T-cell (primary cell): ENCODE measurements around the gene FLT1. TPM values are rescaled to one million over a fixed set of nuclear protein-coding genes. Genes with fewer than 3 reads are reported as not detected.

Experiments used
- ATAC-seq, 4 experiments: fragments of 200-7000 bp in 3 of 4; fragments of 150-1000 bp in 1 of 4; cut with Tn5 transposase; replicated peaks in 1 of 4; 1 replicate in 3 of 4; 2 replicates in 1 of 4; pipeline ENCODE4 v1.10.0; 2021; ENCODE audit warnings: moderate library complexity in 3 of 4, mild to moderate bottlenecking in 2 of 4, moderate number of reproducible peaks in 1 of 4
- CTCF ChIA-PET, 2 donors: fragments of 300-600 bp; sonication (Branson Sonifier 250); formaldehyde crosslinking; loops; one replicate each; lab custom pipeline; 2022; ENCODE audit warnings: antibody characterized with exemption in 2 of 2; lab: Charles Lee
- POLR2A ChIA-PET, 2 donors: fragments of 300-600 bp; sonication (Branson Sonifier 250); formaldehyde crosslinking; loops; one replicate each; lab custom pipeline; 2022; ENCODE audit warnings: antibody characterized with exemption in 2 of 2; lab: Charles Lee
- DNase-seq, 35 experiments: peaks; one replicate each; pipeline versions ENCODE4 v3.0.0 to v3.0.0-alpha.2; 2013 to 2023
- H3K27ac ChIP-seq: one replicate; pipeline ENCODE4 v1.5.1; 2013; ENCODE audit warnings: low read length
- H3K27me3 ChIP-seq, 2 experiments: replicated peaks in 1 of 2; 1 replicate in 1 of 2; 2 replicates in 1 of 2; pipeline versions ENCODE4 v1.6.1 to v1.7.0; 2013; ENCODE audit warnings: low read length in 1 of 2, mixed read lengths in 1 of 2; ENCODE audit not compliant: control insufficient read depth in 2 of 2, insufficient read depth in 2 of 2; ENCODE audit errors: extremely low read depth in 1 of 2
- H3K36me3 ChIP-seq, 2 donors: 1 replicate in 1 of 2; 2 replicates in 1 of 2; pipeline versions ENCODE4 v1.6.1 to v1.7.0; 2013; ENCODE audit warnings: low read length in 1 of 2; ENCODE audit not compliant: control insufficient read depth in 2 of 2, insufficient read depth in 1 of 2; ENCODE audit errors: extremely low read depth in 1 of 2
- H3K4me1 ChIP-seq, 2 experiments: 1 replicate in 1 of 2; 2 replicates in 1 of 2; pipeline versions ENCODE4 v1.6.1 to v1.7.0; 2013; ENCODE audit warnings: low read length in 2 of 2, mixed read lengths in 1 of 2; ENCODE audit not compliant: insufficient read depth in 2 of 2, control insufficient read depth in 1 of 2; ENCODE audit errors: extremely low read depth in 1 of 2
- H3K4me3 ChIP-seq, 2 donors: 1 replicate in 1 of 2; 2 replicates in 1 of 2; pipeline versions ENCODE4 v1.5.1 to v1.7.0; 2013; ENCODE audit warnings: mild to moderate bottlenecking in 2 of 2, low read length in 1 of 2, moderate library complexity in 1 of 2; ENCODE audit not compliant: control insufficient read depth in 1 of 2; ENCODE audit errors: extremely low read depth in 1 of 2
- H3K9me3 ChIP-seq: 2 replicates; pipeline ENCODE4 v1.7.0; 2013
- H3K27ac Mint-ChIP-seq, 2 donors: one replicate each; pipeline ENCODE4 v1.8.0; 2020 to 2021; ENCODE audit warnings: mild to moderate bottlenecking in 2 of 2, mixed read lengths in 2 of 2
- H3K27me3 Mint-ChIP-seq, 2 donors: one replicate each; pipeline ENCODE4 v1.8.0; 2021 to 2022; ENCODE audit warnings: mixed read lengths in 2 of 2
- H3K36me3 Mint-ChIP-seq: one replicate; pipeline ENCODE4 v1.8.0; 2021; ENCODE audit warnings: mixed read lengths
- H3K4me1 Mint-ChIP-seq, 3 donors: one replicate each; pipeline ENCODE4 v1.8.0; 2020 to 2022; ENCODE audit warnings: mixed read lengths in 3 of 3, mild to moderate bottlenecking in 1 of 3
- H3K4me3 Mint-ChIP-seq, 3 donors: one replicate each; pipeline ENCODE4 v1.8.0; 2020 to 2022; ENCODE audit warnings: mild to moderate bottlenecking in 3 of 3, mixed read lengths in 3 of 3, moderate library complexity in 3 of 3
- H3K9me3 Mint-ChIP-seq, 3 donors: one replicate each; pipeline ENCODE4 v1.8.0; 2020 to 2022; ENCODE audit warnings: mixed read lengths in 3 of 3
- WGBS: methylation state at CpG from one replicate; pipeline ENCODE4 v1.1.5; 2013; ENCODE audit warnings: missing lambda C conversion rate; ENCODE audit not compliant: insufficient coverage; 5-methylcytosine and 5-hydroxymethylcytosine counted together
- total RNA-seq, 35 experiments: library from RNA in 6 of 35; stranded (reverse) in 6 of 35; fragments of 120-200 nt in 1 of 35; gene quantifications; one replicate each; pipeline versions ENCODE4 v1.2.1 to v1.2.4 and lab custom pipeline; 2013 to 2026

Gene FLT1
- total RNA-seq, 5 donors from 2014 or later (not counting 1 experiment from before 2014, with no cell fraction given), result 0.56 to 2.9 (median 1.6) TPM

- no peak overlapping the region for H3K27ac Mint-ChIP-seq
- Histone ChIP-seq H3K27me3 (no peaks in the 10 kb centered on the region), H3K4me1 (no peaks in the 10 kb centered on the region), H3K9me3 (no peaks in the 10 kb centered on the region), H3K27ac (no peak overlapping the region), H3K4me3 (no peak overlapping the region), H3K36me3 (no peaks in the 10 kb centered on the region)
- H3K27me3 Mint-ChIP-seq, result peaks cover 3 to 17% of the 10 kb centered on the region in 2 donors
- ChIA-PET CTCF (interaction anchor here in 1 of 2 donors (0.5 kb wide), 1 partner anchor 570 kb away, joined by 3 read pairs; no protein-coding TSS in a partner anchor), POLR2A (no interaction called here)
- H3K9me3 Mint-ChIP-seq, result peaks cover 0 to 23% (median 10%) of the 10 kb centered on the region in 3 donors
- no peak for DNase-seq
- ATAC-seq, result no peak
- H3K4me3 Mint-ChIP-seq, result no peak overlapping the region
- H3K4me1 Mint-ChIP-seq, result no peaks in the 10 kb centered on the region
- no peaks in the 10 kb centered on the region for H3K36me3 Mint-ChIP-seq
Observed at GRCh38 chr13:28441529-28441928, 53.4 kb downstream of the FLT1 start.

DNA sequence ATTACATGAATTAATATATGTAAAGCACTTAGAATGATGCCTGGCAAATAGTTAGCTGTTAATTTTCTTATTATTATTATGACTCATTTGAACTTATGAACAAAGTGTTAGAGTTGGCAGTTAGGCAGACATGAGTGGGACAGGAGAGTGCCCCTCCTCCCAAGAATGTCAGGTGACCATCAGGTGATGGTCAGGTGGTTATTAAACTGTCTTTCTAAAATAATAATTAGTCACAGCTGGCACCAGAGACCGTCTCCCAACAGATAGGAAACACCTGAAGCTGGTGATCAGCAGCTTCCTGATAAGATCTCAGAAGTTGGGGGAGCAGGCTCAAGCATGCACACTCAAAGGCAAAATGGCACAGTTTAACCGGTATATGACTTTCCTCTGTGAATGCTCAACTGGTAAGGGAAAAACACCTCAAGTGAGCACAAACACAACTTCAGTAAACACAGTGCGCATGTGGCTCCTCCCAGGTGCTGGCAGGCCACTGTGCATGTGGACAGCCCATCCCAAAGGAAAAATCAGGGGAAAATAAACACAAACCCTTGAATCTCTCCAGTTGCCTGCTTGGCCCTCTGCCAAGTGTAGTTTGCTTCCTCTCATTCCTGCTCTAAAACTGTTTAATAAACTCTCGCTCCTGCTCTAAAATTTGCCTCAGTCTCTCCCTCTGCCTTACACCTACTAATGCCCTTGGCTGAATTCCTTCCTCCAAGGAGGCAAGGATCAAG, 54.0 kb downstream of the FLT1 start:
- ATAC-seq (no peak), DNase-seq (no peak)
- Mint-ChIP-seq H3K27me3 (peaks cover 3 to 17% of the 10 kb centered on the region in 2 donors), H3K4me1 (no peaks in the 10 kb centered on the region), H3K36me3 (no peaks in the 10 kb centered on the region), H3K9me3 (peaks cover 0 to 17% (median 6%) of the 10 kb centered on the region in 3 donors), H3K4me3 (no peak overlapping the region), H3K27ac (no peak overlapping the region)
- Histone ChIP-seq H3K4me3 (no peak overlapping the region), H3K27me3 (no peaks in the 10 kb centered on the region), H3K4me1 (no peaks in the 10 kb centered on the region), H3K27ac (no peak overlapping the region), H3K36me3 (no peaks in the 10 kb centered on the region), H3K9me3 (no peaks in the 10 kb centered on the region)
- ChIA-PET CTCF (no interaction called here), POLR2A (no interaction called here)
- 50% methylated on average over 2 of the region's 4 CpGs for WGBS

DNA sequence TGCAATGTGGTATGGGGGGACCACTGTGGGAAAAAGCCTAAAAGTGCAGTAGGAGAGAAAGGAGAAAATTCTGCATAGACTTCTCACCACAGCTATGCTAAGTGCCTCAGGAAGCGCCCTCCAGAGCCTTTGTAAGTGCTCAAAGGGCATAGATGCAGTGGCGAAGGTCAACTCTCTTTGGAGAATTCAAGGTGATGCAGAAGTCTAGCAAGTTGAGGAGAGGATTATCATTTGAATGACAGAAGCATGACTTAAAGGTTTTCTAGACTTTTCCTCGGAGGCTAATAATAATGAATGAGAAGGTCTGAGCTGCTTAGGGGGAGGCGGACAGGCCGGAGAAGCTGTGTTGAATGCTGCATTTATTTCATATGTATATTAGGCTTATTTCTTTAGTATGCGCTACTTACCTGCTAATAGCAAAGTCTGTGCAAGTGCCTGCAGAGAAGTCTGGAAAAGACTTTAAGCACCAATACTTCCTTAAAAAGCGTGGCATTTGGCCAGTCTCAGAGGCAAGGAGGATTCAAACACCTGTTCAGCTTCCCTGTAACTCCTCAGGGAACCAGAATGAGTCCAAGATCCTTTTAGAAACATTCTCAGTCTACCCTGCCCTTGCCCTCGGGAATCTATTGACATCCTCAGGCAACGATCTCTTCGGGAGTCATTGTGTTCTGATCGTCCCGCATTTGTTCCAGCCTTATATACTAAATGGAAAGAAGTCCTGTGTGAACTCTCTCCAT, 56.2 kb downstream of the FLT1 start:
- H3K27me3 Mint-ChIP-seq, result peaks cover 3 to 14% of the 10 kb centered on the region in 2 donors
- 83% methylated on average over 5 of the region's 12 CpGs for WGBS

GRCh38 chr13:28438067-28438466, 56.9 kb downstream of the FLT1 start:
- H3K27me3 Mint-ChIP-seq, result peaks cover 3 to 12% of the 10 kb centered on the region in 2 donors
- ATAC-seq (no peak), DNase-seq (no peak)
- H3K4me1 ChIP-seq, result no peaks in the 10 kb centered on the region
- ChIA-PET CTCF (interaction anchor here in 1 of 2 donors (0.6 kb wide), 1 partner anchor 13 kb away, joined by 3 read pairs; no protein-coding TSS in a partner anchor), POLR2A (no interaction called here)
- H3K27ac Mint-ChIP-seq, result no peak overlapping the region
- no CpG with 5 or more reads among the region's 8 CpGs for WGBS
- H3K4me3 Mint-ChIP-seq, result no peak overlapping the region
- no peaks in the 10 kb centered on the region for H3K9me3 ChIP-seq
- H3K27me3 ChIP-seq, result no peaks in the 10 kb centered on the region
- H3K36me3 Mint-ChIP-seq, result no peaks in the 10 kb centered on the region
- no peaks in the 10 kb centered on the region for H3K4me1 Mint-ChIP-seq
- H3K9me3 Mint-ChIP-seq, result no peaks in the 10 kb centered on the region
- peaks cover 0 to 3% of the 10 kb centered on the region in 2 donors for H3K36me3 ChIP-seq
- H3K4me3 ChIP-seq, result no peak overlapping the region
- H3K27ac ChIP-seq, result no peak overlapping the region

More for the DNA sequence above, 56.2 kb downstream of the FLT1 start:
- H3K4me1 ChIP-seq, result no peaks in the 10 kb centered on the region
- no peak overlapping the region for H3K27ac ChIP-seq
- Mint-ChIP-seq H3K9me3 (peaks cover 0 to 6% (median 2%) of the 10 kb centered on the region in 3 donors), H3K36me3 (no peaks in the 10 kb centered on the region), H3K4me3 (no peak overlapping the region), H3K4me1 (no peaks in the 10 kb centered on the region), H3K27ac (no peak overlapping the region)
- ChIA-PET POLR2A (no interaction called here), CTCF (no interaction called here)
- H3K4me3 ChIP-seq, result no peak overlapping the region
- no peak for ATAC-seq
- H3K36me3 ChIP-seq, result peaks cover 0 to 3% of the 10 kb centered on the region in 2 donors
- DNase-seq, result no peak
- no peaks in the 10 kb centered on the region for H3K9me3 ChIP-seq
- H3K27me3 ChIP-seq, result no peaks in the 10 kb centered on the region

GRCh38 chr13:28435917-28436316, 59.0 kb downstream of the FLT1 start:
- no peaks in the 10 kb centered on the region for H3K27me3 ChIP-seq
- H3K9me3 ChIP-seq, result no peaks in the 10 kb centered on the region
- H3K4me3 Mint-ChIP-seq, result no peak overlapping the region
- CTCF ChIA-PET, result no interaction called here
- H3K9me3 Mint-ChIP-seq, result no peaks in the 10 kb centered on the region
- 85% methylated on average over 5 of the region's 6 CpGs for WGBS
- POLR2A ChIA-PET, result no interaction called here
- H3K36me3 ChIP-seq, result peaks cover 0 to 3% of the 10 kb centered on the region in 2 donors
- H3K4me1 ChIP-seq, result no peaks in the 10 kb centered on the region
- no peak overlapping the region for H3K27ac ChIP-seq
- no peaks in the 10 kb centered on the region for H3K36me3 Mint-ChIP-seq
- H3K27ac Mint-ChIP-seq, result no peak overlapping the region
- H3K27me3 Mint-ChIP-seq, result peaks cover 0 to 8% of the 10 kb centered on the region in 2 donors
- no peak overlapping the region for H3K4me3 ChIP-seq
- no peaks in the 10 kb centered on the region for H3K4me1 Mint-ChIP-seq
- DNase-seq, result no peak
- ATAC-seq, result no peak

DNA sequence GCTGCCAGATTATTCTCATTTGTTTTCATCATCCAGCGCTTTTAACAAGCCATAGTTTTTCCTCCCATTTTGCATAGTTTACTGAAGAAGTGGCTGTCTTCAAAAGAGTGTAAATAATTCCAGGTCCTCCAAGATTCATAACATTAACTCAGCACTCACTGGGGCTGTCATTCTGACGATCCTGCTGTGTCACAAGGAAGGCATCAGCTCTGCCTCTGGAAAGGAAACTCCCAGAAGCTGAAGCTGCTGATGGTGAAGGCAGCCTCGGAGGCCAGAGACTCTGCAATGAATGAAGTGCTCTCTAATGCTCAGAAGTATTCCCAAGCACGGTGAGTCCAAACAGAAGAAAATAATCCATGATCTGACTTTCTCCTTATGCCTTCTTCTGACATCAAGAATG, 60.0 kb downstream of the FLT1 start:
- H3K27me3 Mint-ChIP-seq, result peaks cover 0 to 4% of the 10 kb centered on the region in 2 donors
- peaks cover 0 to 3% of the 10 kb centered on the region in 2 donors for H3K36me3 ChIP-seq
- no peak overlapping the region for H3K4me3 ChIP-seq
- ATAC-seq (no peak), DNase-seq (no peak)
- no peaks in the 10 kb centered on the region for H3K4me1 Mint-ChIP-seq
- CTCF ChIA-PET, result no interaction called here
- WGBS, result 81% methylated on average over 2 of the region's 4 CpGs
- no peaks in the 10 kb centered on the region for H3K27me3 ChIP-seq
- no peak overlapping the region for H3K27ac Mint-ChIP-seq
- H3K9me3 ChIP-seq, result no peaks in the 10 kb centered on the region
- no peaks in the 10 kb centered on the region for H3K4me1 ChIP-seq
- no peaks in the 10 kb centered on the region for H3K36me3 Mint-ChIP-seq
- no peaks in the 10 kb centered on the region for H3K9me3 Mint-ChIP-seq
- no peak overlapping the region for H3K27ac ChIP-seq
- POLR2A ChIA-PET, result no interaction called here
- no peak overlapping the region for H3K4me3 Mint-ChIP-seq
